Prostate gland (tissue), 2 donors: ENCODE data around the gene SUGCT.

Source experiments
- POLR2A ChIP-seq: fragments of 450-650 bp; IDR thresholded peaks from one replicate; pipeline ENCODE4 v1.6.1; 2016; ENCODE audit warnings: antibody characterized with exemption, mild to moderate bottlenecking
- POLR2AphosphoS5 ChIP-seq: sonication (generic); formaldehyde crosslinking; IDR thresholded peaks from one replicate; pipeline ENCODE4 v1.6.1; 2017; ENCODE audit warnings: antibody characterized with exemption
- TF ChIP-seq, protein P1 (sequence below), 4 experiments: fragments of 200-600 bp in 2 of 4; fragments of 450-650 bp in 2 of 4; sonication (generic) in 2 of 4; IDR thresholded peaks; 1 replicate in 3 of 4; 2 replicates in 1 of 4; pipeline ENCODE4 v1.5.1; 2016 to 2019; ENCODE audit warnings: antibody characterized with exemption in 4 of 4, mild to moderate bottlenecking in 2 of 4, moderate library complexity in 2 of 4

- TF ChIP-seq, protein P1, sequence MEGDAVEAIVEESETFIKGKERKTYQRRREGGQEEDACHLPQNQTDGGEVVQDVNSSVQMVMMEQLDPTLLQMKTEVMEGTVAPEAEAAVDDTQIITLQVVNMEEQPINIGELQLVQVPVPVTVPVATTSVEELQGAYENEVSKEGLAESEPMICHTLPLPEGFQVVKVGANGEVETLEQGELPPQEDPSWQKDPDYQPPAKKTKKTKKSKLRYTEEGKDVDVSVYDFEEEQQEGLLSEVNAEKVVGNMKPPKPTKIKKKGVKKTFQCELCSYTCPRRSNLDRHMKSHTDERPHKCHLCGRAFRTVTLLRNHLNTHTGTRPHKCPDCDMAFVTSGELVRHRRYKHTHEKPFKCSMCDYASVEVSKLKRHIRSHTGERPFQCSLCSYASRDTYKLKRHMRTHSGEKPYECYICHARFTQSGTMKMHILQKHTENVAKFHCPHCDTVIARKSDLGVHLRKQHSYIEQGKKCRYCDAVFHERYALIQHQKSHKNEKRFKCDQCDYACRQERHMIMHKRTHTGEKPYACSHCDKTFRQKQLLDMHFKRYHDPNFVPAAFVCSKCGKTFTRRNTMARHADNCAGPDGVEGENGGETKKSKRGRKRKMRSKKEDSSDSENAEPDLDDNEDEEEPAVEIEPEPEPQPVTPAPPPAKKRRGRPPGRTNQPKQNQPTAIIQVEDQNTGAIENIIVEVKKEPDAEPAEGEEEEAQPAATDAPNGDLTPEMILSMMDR (IDR thresholded peaks at IDR 0.05), result no peak
- TF ChIP-seq POLR2A, result no peak
- TF ChIP-seq POLR2AphosphoS5, result no peak
These were observed 215.3 kb downstream of the SUGCT start for GRCh38 chr7:40350100-40350499.
